ENCODE measurements around the gene GRK7.
"Not testable (repeated sequence)": the region's sequence is repeated elsewhere in the genome, so short reads cannot be mapped to it uniquely, and the experiment has no call there.

Gene GRK7

GRCh38 chr3:141796081-141796888 lies 33.1 kb downstream of the GRK7 start:
- peak; percentile 16 for DNase-seq

- no peak for DNase-seq
Measured at GRCh38 chr3:141796889-141797781, 33.9 kb downstream of the GRK7 start.

GRCh38 chr3:141797819-141798447 lies 34.7 kb downstream of the GRK7 start:
- DNase-seq, result no peak

GRCh38 chr3:141798448-141798845 lies 35.2 kb downstream of the GRK7 start:
- no peak for DNase-seq

GRCh38 chr3:141802316-141803077 lies 39.3 kb downstream of the GRK7 start:
- DNase-seq, result no peak

DNA sequence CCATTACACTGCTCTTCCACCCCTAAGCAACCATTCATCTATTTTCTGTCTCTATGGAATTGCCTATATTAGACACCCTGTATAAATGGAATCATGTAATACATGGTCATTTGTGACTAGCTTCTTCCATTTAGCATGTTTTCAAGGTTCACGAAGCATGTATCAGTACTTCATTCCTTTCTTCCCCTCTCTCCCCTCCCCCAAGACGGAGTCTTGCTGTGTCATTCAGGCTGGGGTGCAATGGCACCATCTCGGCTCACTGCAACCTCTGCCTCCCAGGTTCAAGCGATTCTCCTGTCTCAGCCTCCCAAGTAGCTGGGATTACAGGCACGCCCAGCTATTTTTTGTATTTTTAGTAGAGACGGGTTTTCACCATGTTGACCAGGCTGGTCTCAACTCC lies 40.3 kb downstream of the GRK7 start:
- not testable (repeated sequence) for DNase-seq

GRCh38 chr3:141804447-141804777 lies 41.2 kb downstream of the GRK7 start:
- no peak for DNase-seq

DNA sequence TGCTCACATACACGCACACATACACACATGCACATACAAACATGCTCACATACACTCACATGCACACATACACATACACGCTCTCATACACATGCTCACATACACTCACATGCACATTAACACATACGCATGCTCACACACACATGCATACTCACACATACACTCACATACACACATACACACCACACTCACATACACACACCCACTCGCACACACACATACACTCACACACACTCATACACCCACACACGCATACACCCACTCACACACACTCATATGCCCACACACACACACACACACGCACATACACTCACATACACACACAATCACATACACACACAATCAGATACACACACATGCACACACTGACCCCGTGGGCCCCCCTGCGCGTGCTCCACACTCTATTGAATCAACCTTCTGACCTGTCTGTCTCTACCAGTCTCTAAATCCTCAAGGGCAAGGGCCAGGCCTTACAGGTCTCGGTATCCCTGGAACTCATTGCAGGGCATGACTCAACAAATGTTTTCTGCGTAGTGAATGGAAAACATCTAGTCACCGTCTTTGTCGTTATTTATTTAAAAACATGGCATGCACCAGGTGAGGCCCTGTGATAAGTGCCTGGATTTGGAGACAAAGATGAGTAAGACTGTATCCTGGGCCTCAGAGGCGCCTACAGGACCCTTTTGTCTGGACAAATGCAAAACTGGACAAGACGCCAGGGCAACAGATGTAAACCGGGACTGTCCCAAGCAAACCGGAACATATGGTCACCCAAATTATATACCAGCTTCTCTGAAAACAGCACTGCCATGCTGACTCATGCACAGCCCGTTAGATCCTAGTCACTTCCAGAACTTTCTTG lies 41.8 kb downstream of the GRK7 start:
- DNase-seq, result no peak

DNA sequence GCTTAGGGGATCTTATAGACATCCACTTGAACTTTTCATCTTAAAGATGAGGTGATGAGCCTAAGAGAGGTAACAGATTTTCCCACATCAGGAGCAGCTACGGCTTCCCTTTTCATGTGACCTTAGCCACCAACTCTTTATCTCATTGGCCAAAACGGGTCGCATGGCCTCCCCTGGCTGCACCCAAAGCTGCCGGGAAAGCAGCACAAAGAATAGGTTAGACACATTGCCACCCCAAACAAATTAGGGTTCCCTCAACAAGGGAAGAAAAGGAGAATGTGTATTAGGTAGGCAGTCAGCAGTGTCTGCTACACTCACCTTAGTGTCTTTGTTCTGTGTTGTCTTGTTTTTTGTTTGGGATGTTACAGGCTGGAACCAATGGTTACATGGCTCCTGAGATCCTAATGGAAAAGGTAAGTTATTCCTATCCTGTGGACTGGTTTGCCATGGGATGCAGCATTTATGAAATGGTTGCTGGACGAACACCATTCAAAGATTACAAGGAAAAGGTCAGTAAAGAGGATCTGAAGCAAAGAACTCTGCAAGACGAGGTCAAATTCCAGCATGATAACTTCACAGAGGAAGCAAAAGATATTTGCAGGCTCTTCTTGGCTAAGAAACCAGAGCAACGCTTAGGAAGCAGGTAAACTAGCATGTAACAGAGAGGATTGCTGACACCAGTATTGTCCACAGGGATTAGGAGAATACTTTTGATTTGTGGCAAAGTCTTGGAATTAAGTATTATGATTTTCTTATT lies 44.2 kb downstream of the GRK7 start:
- no peak for DNase-seq

DNA sequence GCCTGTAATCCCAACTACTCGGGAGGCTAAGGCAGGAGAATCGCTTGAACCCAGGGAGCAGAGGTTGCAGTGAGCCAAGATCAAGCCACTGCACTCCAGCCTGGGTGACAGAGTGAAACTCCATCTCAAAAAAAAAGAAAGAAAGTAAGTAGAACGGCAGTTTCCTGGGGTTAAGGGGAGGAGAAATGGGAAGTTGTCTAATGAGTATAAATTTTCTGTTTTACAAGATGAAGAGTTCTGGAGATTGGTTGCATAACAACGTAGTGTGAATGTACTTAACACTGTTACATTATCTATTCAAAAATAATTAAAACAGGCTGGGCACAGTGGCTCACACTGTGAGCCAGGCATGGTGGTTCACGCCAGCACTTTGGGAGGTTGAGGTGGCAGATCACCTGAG lies 45.4 kb downstream of the GRK7 start:
- no peak for DNase-seq

DNA sequence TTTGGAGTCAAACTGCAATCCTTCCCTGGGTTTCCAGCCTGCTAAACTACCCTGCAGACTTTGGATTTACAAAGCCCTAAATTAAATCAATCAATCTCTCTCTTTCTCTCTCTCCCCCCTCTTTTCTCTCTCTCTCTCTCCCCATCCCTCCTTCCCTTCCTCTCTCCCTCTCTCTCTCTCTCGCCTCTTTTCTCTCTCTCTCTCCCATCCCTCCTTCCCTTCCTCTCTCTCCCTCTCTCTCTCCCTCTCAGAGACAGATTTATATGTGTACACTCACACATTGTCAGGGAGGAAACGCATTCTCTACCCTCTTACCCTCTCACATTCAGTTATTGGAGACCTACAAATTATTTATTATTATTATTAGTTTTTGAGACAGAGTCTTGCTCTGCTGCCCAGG lies 47.0 kb downstream of the GRK7 start:
- DNase-seq, result no peak

GRCh38 chr3:141811348-141811747 lies 48.1 kb downstream of the GRK7 start:
- no peak for DNase-seq

GRCh38 chr3:141812084-141812483 lies 48.9 kb downstream of the GRK7 start:
- DNase-seq, result no peak

GRCh38 chr3:141812586-141812985 lies 49.4 kb downstream of the GRK7 start:
- DNase-seq, result no peak

All from NCI-H2227 treated with DMSO at 0.1 percent for 48 hours (cell line).